Trophoblast cell (in vitro differentiated cells and primary cell): ENCODE measurements around the gene GRID1.

Experiments used
- DNase-seq, 2 donors: peaks; one replicate each; pipeline ENCODE4 v3.0.0-alpha.2; 2016
- H2AFZ ChIP-seq: 2 replicates; pipeline ENCODE4 v1.6.1; 2013; ENCODE audit warnings: low read length, moderate library complexity, mild to moderate bottlenecking; ENCODE audit not compliant: insufficient read depth, poor library complexity
- H2AK5ac ChIP-seq: 2 replicates; pipeline ENCODE4 v1.6.1; 2013; ENCODE audit warnings: mild to moderate bottlenecking, low read length
- H2BK120ac ChIP-seq: 2 replicates; pipeline ENCODE4 v1.6.1; 2013; ENCODE audit warnings: low read length, mild to moderate bottlenecking, moderate library complexity; ENCODE audit not compliant: insufficient read depth, poor library complexity
- H2BK12ac ChIP-seq: 2 replicates; pipeline ENCODE4 v1.6.1; 2013; ENCODE audit warnings: mild to moderate bottlenecking, low read length, moderate library complexity
- H2BK5ac ChIP-seq: 2 replicates; pipeline ENCODE4 v1.6.1; 2013; ENCODE audit warnings: low read length, low read depth, moderate library complexity, mild to moderate bottlenecking; ENCODE audit not compliant: poor library complexity
- H3K14ac ChIP-seq: 2 replicates; pipeline ENCODE4 v1.6.1; 2013; ENCODE audit warnings: mild to moderate bottlenecking, low read length
- H3K18ac ChIP-seq: 2 replicates; pipeline ENCODE4 v1.6.1; 2013; ENCODE audit warnings: mild to moderate bottlenecking, low read length
- H3K23ac ChIP-seq: 2 replicates; pipeline ENCODE4 v1.6.1; 2013; ENCODE audit warnings: low read length
- H3K27ac ChIP-seq: 2 replicates; pipeline ENCODE4 v1.5.1; 2013; ENCODE audit warnings: low read depth, mild to moderate bottlenecking, inconsistent platforms, low read length, moderate library complexity
- H3K27me3 ChIP-seq: 2 replicates; pipeline ENCODE4 v1.6.1; 2013; ENCODE audit warnings: inconsistent platforms, mild to moderate bottlenecking, low read length, moderate library complexity; ENCODE audit not compliant: insufficient read depth
- H3K36me3 ChIP-seq, 2 experiments: 1 replicate in 1 of 2; 2 replicates in 1 of 2; pipeline ENCODE4 v1.6.1; 2013; ENCODE audit warnings: low read length in 2 of 2, mild to moderate bottlenecking in 2 of 2, moderate library complexity in 1 of 2; ENCODE audit not compliant: insufficient read depth in 2 of 2, control insufficient read depth in 1 of 2
- H3K4ac ChIP-seq: 2 replicates; pipeline ENCODE4 v1.6.1; 2013; ENCODE audit warnings: low read depth, mild to moderate bottlenecking, low read length, moderate library complexity
- H3K4me1 ChIP-seq, 2 experiments: 1 replicate in 1 of 2; 2 replicates in 1 of 2; pipeline ENCODE4 v1.6.1; 2013; ENCODE audit warnings: low read length in 2 of 2, mild to moderate bottlenecking in 2 of 2, moderate library complexity in 1 of 2; ENCODE audit not compliant: insufficient read depth in 2 of 2, control insufficient read depth in 1 of 2
- H3K4me2 ChIP-seq: 2 replicates; pipeline ENCODE4 v1.6.1; 2013; ENCODE audit warnings: inconsistent platforms, mild to moderate bottlenecking, low read length, moderate library complexity
- H3K4me3 ChIP-seq: 2 replicates; pipeline ENCODE4 v1.5.1; 2013; ENCODE audit warnings: mild to moderate bottlenecking, low read depth, low read length, inconsistent platforms
- H3K79me1 ChIP-seq: one replicate; pipeline ENCODE4 v1.6.1; 2013; ENCODE audit warnings: low read length
- H3K79me2 ChIP-seq: 2 replicates; pipeline ENCODE4 v1.6.1; 2013; ENCODE audit warnings: low read length, mild to moderate bottlenecking; ENCODE audit not compliant: control insufficient read depth, insufficient read depth, poor library complexity
- H3K9ac ChIP-seq: 2 replicates; pipeline ENCODE4 v1.6.1; 2013; ENCODE audit warnings: mild to moderate bottlenecking, low read length
- H3K9me3 ChIP-seq: 2 replicates; pipeline ENCODE4 v1.6.1; 2013; ENCODE audit warnings: low read depth, mild to moderate bottlenecking, control low read depth, inconsistent platforms, low read length; ENCODE audit not compliant: insufficient read depth
- H4K12ac ChIP-seq: 2 replicates; pipeline ENCODE4 v1.6.1; 2013; ENCODE audit warnings: low read depth, mild to moderate bottlenecking, low read length, moderate library complexity
- H4K8ac ChIP-seq: 2 replicates; pipeline ENCODE4 v1.6.1; 2013; ENCODE audit warnings: low read depth, mild to moderate bottlenecking, low read length, moderate library complexity
- H4K91ac ChIP-seq: one replicate; pipeline ENCODE4 v1.6.1; 2013; ENCODE audit warnings: low read depth, mild to moderate bottlenecking, low read length, moderate library complexity
- WGBS: extraction: QIAGEN DNeasy Blood & Tissue Kit; methylation state at CpG from one replicate; pipeline ENCODE4 v1.1.7; 2013; ENCODE audit warnings: missing lambda C conversion rate; ENCODE audit not compliant: insufficient read length, insufficient coverage; ENCODE audit errors: extremely low coverage; 5-methylcytosine and 5-hydroxymethylcytosine counted together

GRID1 gene

DNA sequence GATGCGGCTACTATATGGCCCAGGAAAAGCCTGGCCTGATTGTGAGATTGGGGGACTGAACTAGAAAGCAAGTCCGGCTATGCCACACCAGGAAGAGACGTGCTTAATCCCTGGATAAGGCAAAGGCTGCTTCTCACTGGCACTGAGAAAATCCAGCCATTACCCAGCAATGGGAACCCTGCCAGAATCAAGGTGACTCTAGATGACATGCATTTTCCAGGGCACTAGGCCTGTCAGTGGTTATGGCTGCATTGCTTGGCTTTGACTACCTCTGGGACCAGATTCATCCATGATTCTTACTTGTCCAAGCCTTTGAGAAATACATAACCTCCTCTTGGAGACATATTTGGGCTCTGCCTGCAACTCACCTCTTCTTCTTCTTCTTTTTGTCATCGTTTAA, 317.2 kb downstream of the GRID1 start:
- no peaks in the 10 kb centered on the region for H3K4me1 ChIP-seq
- H3K79me1 ChIP-seq: no peaks in the 10 kb centered on the region
- peaks cover 2% of the 10 kb centered on the region for H3K9me3 ChIP-seq
- H2AFZ ChIP-seq: no peak overlapping the region
- no CpG with 5 or more reads among the region's 4 CpGs for WGBS
- no peak for DNase-seq
- H2BK120ac ChIP-seq: no peak overlapping the region
- no peak overlapping the region for H2BK12ac ChIP-seq
- H2BK5ac ChIP-seq: no peak overlapping the region
- no peak overlapping the region for H3K27ac ChIP-seq
- H4K12ac ChIP-seq: no peak overlapping the region
- no peaks in the 10 kb centered on the region for H3K36me3 ChIP-seq
- H3K23ac ChIP-seq: no peak overlapping the region
- no peak overlapping the region for H3K18ac ChIP-seq
- H2AK5ac ChIP-seq: no peak overlapping the region
- H3K4me2 ChIP-seq: no peak overlapping the region
- H3K79me2 ChIP-seq: no peaks in the 10 kb centered on the region
- H3K14ac ChIP-seq: no peak overlapping the region
- no peak overlapping the region for H4K8ac ChIP-seq
- no peaks in the 10 kb centered on the region for H3K27me3 ChIP-seq
- H3K9ac ChIP-seq: no peak overlapping the region
- no peak overlapping the region for H3K4ac ChIP-seq
- H4K91ac ChIP-seq: no peak overlapping the region
- no peak overlapping the region for H3K4me3 ChIP-seq

DNA sequence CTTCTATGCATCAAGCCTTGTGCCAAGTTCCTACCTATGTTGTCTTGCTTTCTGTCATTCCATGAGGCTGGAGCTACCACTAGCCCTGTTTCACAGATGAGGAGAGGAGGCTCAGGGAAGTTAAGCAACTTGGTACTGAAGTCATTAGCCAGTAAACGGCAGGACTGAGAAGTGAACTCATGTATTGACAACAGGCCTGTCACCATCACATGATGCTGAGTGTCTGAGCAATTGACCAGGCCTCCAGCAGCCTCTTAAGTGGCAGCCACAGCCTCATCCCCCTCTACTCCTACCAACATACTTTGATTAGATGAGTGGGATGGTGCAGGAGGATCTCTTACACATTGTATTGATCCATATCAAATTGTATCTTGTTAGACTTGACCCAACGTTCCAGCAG, 317.6 kb downstream of the GRID1 start:
- no peak overlapping the region for H2BK120ac ChIP-seq
- no peak overlapping the region for H3K4ac ChIP-seq
- peak overlapping the region; percentile 4 for H3K23ac ChIP-seq
- H4K91ac ChIP-seq: no peak overlapping the region
- no peaks in the 10 kb centered on the region for H3K27me3 ChIP-seq
- no peak overlapping the region for H4K12ac ChIP-seq
- no peaks in the 10 kb centered on the region for H3K79me2 ChIP-seq
- no peak overlapping the region for H2BK12ac ChIP-seq
- H3K18ac ChIP-seq: no peak overlapping the region
- no peak overlapping the region for H3K27ac ChIP-seq
- H3K4me3 ChIP-seq: no peak overlapping the region
- H3K4me2 ChIP-seq: no peak overlapping the region
- H3K14ac ChIP-seq: no peak overlapping the region
- peaks cover 2% of the 10 kb centered on the region for H3K9me3 ChIP-seq
- no peak overlapping the region for H2AK5ac ChIP-seq
- H3K36me3 ChIP-seq: no peaks in the 10 kb centered on the region
- no peaks in the 10 kb centered on the region for H3K79me1 ChIP-seq
- H3K9ac ChIP-seq: no peak overlapping the region
- no peak for DNase-seq
- no peaks in the 10 kb centered on the region for H3K4me1 ChIP-seq
- H2BK5ac ChIP-seq: no peak overlapping the region
- no peak overlapping the region for H2AFZ ChIP-seq
- no CpG with 5 or more reads among the region's 2 CpGs for WGBS
- H4K8ac ChIP-seq: no peak overlapping the region

- H4K8ac ChIP-seq: no peak overlapping the region
These were observed 318.0 kb downstream of the GRID1 start for GRCh38 chr10:86048571-86048970.

DNA sequence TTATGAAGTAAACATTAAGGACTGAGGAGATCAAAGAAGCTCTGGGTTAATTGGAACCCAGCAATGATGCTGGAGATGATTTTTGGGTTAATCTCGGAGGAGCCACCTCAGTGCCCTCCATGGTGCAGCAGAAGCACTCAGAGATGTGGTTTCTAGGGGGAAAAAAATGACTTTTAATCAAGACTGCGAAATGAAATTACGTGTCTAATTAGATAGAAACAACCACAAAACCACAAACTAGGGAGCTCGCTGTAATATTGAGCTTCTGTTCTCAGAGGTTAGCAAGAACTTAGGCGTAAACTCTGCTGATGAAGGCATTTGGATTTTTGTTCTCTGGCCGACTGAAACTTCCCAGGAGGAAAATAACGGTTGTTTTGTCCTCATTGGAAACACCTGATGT, 319.0 kb downstream of the GRID1 start:
- H3K4me2 ChIP-seq: no peak overlapping the region
- H3K4me1 ChIP-seq: no peaks in the 10 kb centered on the region
- H2BK120ac ChIP-seq: no peak overlapping the region
- H3K79me1 ChIP-seq: no peaks in the 10 kb centered on the region
- H3K27me3 ChIP-seq: no peaks in the 10 kb centered on the region
- no peak overlapping the region for H3K4ac ChIP-seq
- H4K12ac ChIP-seq: no peak overlapping the region
- no peak overlapping the region for H4K8ac ChIP-seq
- no peak overlapping the region for H3K9ac ChIP-seq
- H3K9me3 ChIP-seq: no peaks in the 10 kb centered on the region
- no peak overlapping the region for H2AFZ ChIP-seq
- no peak overlapping the region for H3K27ac ChIP-seq
- no CpG with 5 or more reads among the region's 7 CpGs for WGBS
- H2BK12ac ChIP-seq: no peak overlapping the region
- no peak overlapping the region for H3K23ac ChIP-seq
- no peak overlapping the region for H4K91ac ChIP-seq
- H3K79me2 ChIP-seq: no peaks in the 10 kb centered on the region
- H3K14ac ChIP-seq: no peak overlapping the region
- no peak for DNase-seq
- no peak overlapping the region for H3K18ac ChIP-seq
- no peak overlapping the region for H2BK5ac ChIP-seq
- no peak overlapping the region for H2AK5ac ChIP-seq
- no peak overlapping the region for H3K4me3 ChIP-seq
- no peaks in the 10 kb centered on the region for H3K36me3 ChIP-seq

More at GRCh38 chr10:86048571-86048970, 318.0 kb downstream of the GRID1 start:
- Histone ChIP-seq H2BK120ac (no peak overlapping the region), H3K18ac (no peak overlapping the region), H3K79me2 (no peaks in the 10 kb centered on the region), H3K27me3 (no peaks in the 10 kb centered on the region), H3K4me3 (no peak overlapping the region), H3K27ac (no peak overlapping the region), H3K36me3 (no peaks in the 10 kb centered on the region), H2BK5ac (no peak overlapping the region), H3K4me2 (no peak overlapping the region), H4K12ac (no peak overlapping the region), H2BK12ac (no peak overlapping the region), H3K23ac (no peak overlapping the region), H2AFZ (no peak overlapping the region), H3K9me3 (peaks cover under 1% of the 10 kb centered on the region), H4K91ac (no peak overlapping the region), H3K79me1 (no peaks in the 10 kb centered on the region), H2AK5ac (no peak overlapping the region), H3K14ac (no peak overlapping the region), H3K9ac (no peak overlapping the region), H3K4me1 (no peaks in the 10 kb centered on the region), H3K4ac (no peak overlapping the region)
- no peak for DNase-seq
